ENCODE results near the gene TSPAN15.

The TSPAN15 gene

DNA sequence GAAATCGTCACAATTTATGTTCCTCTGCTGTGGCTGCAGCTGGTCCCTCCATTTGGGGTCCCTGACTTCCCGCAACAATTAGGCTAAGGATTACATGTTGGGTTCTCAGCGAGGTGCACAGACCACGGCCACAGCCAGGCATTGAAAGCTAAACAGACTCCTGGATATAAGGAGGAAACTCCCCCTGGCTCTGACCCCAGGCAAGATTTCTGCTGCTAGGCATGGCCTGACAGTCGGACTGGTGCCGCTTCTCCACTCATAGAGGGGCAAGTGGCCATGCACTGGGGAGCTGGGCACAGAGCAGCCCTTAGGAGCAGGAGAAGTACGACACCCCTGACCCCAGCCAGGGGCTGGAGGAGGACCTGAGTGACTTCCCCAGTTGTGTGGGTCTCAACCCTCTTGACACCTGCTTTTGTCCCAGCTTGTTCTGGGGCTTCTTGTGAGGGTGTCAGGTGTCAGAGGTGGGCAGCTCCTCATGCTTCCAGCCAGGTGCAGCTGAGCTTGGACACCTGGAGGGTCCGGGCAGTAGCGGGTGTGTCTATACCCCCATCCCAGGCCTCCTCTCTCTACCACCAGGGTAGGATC, 38.3 kb downstream of the TSPAN15 start:
- DNase-seq = no peak

DNA sequence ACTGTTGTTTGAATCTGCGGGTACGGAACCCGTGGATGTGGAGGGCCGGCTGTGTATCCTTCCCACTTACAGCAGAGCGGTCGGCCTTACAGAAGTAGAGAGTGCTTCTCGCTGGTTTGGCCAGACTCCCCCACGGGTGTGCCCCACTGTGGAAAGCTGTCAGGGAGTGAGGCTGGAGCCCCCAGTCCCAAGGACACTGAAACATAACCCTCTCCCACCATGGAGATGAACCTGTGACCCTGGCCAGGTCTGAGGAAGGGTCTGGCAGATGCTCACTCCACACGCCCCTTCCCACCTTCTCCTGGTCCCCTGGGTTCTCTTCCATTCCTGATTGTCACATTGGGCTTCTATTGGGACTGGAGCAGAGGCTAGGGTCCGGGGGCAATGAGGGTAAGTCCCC, 39.6 kb downstream of the TSPAN15 start:
- DNase-seq = no peak

DNA sequence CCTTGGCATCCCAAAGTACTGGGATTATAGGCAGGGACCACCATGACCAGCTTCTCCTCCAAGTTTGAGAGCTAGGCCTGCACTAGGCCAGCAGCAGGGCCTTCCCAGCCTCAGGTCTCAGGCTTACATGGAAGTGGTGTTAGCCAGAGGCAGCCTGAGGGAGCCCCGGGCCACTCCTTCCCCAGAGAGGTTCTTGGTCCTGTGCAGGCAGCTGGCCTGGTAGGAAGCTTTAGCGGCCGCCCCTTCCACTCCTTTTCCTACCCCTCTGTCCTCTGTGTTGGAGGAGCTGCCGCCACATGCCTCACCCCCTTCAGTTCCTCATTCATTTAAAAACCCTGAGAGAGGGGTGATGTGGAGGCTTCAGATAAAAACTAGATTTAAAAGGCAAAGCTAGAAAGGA, 40.3 kb downstream of the TSPAN15 start:
- no peak for DNase-seq

DNA sequence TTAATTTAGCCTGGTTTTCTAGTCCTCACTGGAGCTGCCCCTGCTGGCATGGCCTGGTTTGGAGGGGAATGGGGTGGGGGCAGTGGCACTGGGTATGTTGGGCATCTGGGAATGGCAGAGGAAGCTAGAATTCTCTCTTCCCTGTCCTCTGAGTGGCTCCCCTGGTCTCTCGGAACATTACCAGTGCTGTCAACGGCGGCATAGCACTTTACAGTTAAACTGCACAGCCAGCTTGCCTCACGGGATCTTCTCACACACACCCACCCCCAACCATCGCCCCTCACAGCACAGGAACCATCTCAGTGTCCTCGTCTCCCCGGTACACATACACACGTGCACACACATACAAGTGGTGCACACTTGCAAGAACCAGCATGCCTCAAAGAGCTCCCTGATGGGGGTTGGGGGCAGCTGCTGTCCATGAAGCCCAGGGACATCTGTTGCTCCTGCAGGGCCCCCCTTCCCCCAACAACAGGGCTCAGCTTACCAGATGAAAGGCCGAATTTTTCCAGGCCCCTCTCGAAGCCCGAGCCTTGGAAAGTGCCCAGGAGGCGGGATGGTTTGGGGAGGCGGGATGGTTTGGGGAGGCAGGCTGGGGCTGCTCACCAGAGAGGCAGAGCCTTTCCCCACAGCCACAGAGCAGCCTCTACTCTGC, 41.0 kb downstream of the TSPAN15 start:
- DNase-seq = no peak

DNA sequence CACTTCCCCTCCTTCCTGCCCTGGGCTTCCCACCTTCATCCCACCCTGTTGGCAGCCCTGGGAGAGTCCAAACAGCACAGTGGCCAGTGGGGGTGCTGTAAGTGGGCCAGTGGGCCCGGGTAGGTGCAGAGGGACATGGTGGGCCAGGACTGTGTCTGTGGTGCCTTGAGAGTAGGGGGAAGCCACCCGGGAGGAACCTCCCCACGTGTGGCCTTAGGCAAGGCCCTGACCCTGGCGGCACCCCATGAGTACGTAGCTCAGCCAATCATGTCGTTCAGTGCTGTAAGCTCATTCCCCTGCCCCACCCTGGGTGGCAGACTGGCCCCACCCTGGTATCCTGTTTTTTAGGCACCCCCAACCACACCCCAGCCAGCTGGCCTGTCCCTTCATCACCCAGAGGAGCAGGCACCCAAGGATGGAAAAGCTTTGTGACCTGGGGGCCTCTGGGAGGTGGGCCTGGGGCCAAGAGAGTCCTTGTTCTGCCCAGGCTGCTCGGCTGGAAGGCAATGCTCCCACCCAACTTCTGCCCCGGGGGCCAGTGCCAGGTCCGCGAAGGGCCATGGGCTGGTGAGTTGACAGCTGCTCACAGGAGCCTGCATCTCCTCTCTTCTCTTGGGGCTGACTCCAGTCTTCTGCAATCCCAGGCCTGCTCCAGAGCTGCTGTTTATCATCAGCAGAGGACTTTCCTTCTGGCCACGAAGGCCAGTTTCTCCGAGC, 41.6 kb downstream of the TSPAN15 start:
- DNase-seq = no peak

DNA sequence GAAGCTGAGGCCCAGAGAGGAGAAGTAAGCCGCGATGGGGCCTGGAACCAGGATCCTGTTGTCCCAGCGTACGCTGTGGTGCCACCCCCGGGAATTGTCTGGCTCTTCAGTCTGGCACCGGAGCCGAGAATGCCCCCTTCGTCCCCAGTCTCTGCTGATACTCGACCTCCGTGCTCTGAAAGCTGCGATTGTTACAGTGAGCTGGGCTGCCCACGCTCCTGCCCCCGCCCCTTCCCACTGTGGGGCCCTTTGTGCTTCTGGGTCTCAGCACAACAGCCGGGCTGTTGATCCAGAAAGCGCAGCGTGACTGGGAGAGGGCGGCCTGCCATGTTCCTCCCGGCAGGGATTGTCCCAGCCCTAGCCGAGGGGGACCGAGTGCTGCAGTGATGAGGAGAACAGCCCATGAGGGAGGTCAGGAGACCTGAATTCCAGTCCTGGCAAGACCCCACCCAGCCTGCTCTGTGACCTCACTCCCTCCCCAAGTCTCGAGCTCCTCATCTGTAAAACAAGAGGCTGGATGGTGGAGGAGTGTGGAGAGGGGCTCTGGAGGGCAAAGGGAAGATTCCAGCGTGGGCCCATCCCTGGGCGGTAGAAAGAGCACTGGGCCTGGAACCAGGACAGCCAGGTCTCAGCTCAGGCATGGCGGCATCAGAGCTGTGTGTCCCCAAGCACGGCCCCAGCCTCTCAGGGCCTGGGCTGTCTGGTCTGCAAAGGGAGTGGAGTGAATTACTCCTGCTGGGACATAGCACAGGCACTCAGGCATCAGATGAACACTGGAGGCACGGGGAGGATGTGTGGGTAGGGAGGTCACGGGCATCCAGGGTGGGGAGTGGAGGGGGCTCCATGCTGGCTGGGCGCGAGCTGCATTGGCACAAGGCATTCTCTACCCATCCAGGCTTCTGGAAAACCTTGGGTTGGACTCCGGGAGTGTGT, 43.6 kb downstream of the TSPAN15 start:
- no peak for DNase-seq

DNA sequence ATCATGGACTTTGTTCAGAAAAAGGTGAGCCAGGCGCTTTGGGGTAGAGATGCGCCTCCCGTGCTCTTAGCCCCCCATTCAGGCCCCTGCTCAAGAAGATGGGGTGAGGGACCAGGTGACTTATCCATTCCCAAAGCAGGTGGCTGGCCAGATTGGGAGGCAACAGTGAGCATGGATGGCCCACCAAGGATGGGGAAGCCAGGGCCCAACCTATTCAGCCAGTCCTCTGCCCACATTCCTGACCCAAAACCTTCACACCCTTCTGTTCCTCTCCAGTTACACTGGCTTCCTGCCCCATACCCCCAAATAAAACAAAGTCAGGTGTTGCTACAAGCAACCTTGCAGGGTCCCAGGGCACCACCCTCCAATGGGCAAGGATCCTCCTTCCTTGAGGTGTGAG, 44.4 kb downstream of the TSPAN15 start:
- no peak for DNase-seq

DNA sequence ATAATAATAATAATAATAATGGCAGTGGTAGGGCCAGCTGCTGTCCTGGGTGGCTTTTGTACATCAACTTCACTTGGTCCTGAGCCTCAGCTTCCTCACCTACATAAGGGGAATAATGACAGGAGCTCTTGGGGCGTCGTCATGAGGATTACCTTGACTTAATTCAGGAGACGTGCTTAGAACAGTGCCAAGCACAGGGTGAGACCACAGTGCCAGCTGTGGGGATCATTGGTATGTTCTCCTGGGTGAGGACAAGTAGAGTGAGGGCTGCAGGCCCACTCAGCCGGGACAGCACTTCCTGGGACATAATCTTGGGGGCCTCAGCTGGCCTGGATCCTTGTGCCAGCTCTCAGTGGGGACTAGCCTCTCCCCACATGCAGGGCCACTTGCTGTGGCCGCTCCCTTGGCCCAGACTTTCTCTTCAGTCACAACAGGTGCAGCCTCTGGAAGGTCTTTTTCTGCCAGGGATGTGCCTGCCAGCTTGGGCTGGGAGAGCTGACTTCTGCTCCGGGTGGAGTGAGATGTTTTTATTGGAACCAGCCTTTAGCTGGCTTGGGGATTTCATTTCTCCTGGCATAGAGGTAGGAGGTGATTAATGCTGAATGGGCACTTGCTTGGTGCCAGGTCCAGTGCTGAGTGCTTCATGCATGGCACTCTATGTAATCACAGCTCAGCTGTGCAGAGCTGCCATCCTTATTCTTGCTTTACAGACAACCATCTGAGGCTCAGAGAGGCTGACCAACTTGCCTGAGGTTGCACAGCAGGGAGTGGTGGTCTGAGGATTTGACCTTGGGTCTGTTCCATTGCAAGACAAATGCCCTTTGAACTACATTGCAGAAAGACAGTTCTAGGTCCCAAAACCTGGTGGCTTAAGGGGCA, 45.3 kb downstream of the TSPAN15 start:
- no peak for DNase-seq

DNA sequence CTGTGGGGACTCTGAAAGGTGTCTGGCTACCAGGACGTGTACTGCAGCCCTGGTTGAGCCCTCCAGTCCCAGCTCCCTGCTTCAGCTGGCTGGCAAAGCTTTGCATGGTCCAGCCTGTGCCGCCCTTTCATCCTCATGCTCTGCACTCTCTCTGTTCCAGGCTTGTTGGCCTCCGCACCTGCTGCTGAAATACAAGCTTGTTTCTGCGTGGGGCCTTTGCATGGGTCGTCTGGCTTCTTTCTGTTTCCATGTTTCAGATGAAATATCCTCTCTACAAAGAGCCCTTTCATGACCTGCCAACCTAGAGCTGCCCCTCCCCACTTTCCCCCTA, 45.9 kb downstream of the TSPAN15 start:
- no peak for DNase-seq

DNA sequence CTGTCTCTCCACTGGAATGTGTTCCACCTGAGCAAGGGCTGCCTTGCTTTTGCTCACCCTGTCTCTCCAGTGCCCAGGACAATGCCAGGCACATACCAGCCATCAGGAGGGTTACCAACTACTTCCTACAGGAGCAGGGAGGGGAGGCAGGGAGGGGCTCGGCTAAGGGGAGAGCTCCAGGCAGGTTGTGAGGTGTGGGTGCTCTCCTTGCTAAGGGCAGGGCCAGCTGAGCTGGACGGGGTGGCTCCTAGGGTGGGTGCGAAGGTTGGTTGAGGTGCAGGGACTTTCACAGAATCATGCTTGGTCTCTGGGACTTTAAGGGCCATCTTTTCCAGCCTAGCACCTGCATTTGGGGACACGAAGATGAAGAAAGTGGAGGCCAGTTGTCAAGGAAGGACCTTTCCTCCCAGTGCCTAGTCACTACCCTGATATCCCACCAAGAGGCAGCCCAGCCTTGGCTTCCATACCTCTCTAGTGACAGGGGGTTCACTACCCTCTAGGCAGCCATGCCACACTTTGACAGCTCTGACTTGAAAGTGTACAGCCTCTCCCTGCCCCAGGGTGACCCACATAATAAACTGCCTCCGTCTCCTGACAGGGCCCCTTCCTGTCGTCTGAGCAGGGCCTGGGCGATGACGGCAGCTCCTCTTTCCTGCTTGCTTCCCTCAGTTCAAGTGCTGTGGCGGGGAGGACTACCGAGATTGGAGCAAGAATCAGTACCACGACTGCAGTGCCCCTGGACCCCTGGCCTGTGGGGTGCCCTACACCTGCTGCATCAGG, 46.5 kb downstream of the TSPAN15 start:
- DNase-seq = no peak

DNA sequence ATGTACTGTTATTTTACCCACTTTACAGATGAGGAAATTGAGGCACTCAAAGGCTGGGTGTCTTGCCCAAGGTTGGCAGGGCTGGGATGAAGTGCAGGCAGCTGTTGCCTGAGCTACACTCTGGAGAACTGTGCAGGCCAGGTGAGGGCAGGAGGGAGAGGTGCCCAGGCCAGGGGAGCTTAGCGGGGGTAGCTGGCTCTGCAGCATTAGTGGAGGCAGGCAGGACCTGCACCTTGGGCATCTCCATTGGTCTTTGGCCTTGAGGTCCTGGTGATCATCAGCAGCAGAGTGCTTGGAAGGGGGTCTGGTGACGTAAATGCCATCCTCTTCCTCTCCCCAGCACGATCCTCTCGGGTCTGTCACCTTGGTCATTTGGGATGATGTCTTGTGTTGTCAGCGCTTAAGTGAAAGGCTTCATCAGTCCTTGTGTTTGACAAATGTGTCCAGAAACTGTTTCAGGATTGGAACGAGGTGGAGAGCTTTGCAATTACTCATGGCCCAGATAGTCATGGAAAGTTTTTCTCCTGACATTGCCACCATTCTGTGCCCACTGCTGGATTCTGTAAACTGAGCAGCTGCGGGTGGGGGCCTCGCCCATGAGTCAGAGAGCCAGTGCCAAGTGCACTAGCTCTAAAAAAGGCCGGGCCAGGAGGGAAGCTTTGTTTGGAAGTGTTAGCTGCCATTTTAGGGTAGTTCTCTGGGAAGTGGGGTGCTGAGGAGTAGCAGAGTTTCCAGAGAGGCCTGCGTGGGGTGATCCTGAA, 47.6 kb downstream of the TSPAN15 start:
- no peak for DNase-seq

DNA sequence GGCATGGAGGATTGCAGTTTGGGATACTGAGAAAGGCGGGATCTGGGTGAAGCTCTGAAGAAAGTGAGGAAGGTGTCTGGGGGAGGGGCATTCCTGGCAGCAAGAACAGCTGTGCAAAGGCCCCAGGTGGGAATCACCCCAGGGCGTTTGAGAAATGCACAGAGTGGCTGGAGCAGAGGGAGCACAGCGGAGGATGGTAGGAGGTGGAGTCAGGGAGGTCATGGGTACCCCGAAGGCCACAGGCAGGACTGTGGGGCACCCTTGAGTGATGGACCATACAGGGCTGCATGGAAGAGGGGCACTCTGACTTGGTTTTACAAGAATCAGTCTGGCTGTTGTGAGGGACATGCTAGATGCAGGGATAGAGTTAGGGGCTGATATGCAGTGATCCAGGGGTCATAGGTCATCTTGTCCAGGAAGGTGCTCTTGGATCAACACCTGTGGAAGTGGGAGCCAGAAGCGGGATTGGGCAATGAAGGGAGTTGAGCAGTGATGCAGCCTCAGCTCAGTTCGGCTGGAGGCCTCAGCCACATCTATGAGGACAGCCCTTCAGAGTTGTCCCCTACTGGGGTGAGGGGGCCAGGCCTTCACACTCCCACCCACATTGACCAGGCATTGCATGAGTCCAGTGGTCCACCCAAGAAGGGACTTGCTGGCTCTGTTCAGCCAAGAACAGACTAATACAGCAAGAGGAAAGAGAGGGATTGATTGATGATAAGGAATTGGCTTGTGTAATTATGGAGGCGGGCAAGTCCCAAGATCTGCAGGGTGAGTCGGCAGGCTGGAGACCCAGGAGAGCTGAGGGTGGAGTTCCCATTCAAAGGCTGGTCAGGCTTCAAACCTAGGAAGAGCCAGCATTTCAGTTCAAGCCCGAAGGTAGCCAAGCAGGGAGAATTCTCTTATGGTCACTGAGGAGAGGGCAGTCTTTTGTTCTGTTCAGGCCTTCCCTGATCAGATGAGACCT, 48.7 kb downstream of the TSPAN15 start:
- no peak for DNase-seq

DNA sequence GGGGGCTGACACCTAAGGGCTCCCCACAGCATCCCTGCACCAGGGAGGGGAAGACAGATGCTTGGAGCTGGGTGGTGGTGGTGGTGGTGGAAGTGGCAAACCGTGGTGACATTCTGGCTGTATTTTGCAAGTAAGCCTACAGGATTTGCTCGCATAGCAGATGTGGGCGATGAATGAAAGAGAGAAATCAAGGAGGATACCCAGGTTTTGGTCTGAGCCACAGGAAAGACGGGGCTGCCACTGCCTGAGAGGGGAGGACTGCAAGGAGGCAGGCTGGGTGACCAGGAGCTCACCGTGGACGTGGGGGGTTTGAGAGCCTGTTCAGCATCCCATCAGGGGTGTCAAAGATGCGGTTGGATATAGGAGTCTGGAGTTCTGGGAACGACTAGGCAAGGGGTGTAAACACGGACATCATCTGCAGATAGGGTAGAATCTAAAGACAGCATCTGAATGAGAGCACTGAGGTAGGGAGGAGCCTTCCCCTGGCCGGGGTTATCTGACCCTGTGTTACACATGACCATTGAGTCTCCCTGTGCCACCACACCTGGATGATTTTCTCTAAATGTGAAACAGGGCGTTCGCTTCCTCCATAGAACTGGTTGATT, 49.7 kb downstream of the TSPAN15 start:
- no peak for DNase-seq

DNA sequence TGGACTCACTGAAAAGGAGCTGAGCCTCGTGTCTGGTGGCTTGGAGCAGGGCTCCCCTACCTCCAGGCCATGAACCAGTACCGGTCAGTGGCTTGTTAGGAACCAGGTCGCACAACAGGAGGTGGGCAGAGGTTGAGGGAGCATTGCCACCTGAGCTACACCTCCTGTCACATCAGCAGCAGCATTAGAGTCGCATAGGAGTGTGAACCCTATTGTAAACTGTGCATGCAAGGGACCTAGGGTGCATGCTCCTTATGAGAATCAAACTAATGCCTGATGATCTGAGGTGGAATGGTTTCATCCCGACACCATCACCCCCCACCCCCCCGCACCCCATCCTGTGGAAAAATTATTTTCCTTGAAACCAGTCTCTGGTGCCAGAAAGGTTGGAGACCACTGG, 50.4 kb downstream of the TSPAN15 start:
- DNase-seq = no peak

DNA sequence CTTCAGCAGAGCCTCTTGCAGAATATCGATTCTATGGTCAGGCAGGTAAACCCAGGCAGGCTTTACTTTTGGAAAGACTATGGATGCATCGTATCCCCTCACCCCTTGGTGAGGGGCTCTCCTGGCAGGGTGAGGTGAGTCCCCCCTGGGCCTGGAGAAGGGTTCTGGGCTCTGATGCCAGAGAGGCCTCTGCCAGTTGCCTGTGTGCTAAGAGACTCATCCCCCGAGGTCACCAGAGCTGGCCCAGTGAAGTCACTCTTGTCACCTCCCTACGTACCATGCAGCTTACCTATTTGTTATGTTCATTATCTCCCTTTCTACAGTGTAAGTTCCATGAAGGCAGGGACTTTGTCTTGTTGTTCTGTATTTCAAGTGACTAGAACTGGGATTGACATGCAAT, 51.3 kb downstream of the TSPAN15 start:
- DNase-seq = no peak

DNA sequence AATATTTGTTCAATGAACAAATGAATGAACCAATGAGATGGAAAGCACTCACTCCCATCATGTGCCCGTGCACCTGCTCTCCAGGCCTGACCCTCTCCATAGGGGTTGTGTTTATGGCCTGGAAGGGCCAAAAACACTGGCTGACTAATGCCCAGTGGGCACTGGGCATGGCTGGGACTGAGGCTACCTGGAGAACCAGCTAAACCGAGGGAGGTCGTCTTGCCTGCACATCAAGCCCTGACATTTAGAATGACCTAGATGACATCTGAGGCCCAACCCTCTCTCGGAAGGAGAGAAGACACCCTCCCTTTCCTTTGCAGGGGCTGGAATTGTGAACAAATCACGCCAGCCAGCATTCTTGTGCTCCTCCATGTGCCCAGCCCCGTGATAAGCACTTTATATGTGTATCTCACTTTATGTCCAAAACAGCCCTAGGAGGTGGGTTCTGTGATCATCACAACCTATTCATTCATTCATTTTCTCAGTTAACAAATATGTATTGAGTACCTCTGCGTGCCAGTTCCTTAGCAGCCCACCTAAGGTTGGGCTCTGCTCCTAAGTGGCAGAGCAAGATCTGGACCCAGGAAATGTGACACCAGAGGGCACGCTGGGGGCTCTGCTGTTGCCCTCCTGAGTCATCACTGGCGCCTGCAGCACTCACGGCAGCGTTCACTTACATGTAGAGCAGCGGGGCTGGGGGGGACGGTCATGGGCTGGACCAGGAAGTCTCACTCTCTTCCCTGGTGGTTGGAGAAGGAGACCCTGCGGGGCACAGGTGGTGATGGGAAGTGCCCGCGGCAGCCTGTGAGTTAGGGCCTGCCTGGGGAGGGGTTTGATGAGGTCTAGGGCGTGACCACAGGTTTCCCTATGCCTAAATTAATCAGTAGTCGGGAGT, 52.0 kb downstream of the TSPAN15 start:
- no peak for DNase-seq

DNA sequence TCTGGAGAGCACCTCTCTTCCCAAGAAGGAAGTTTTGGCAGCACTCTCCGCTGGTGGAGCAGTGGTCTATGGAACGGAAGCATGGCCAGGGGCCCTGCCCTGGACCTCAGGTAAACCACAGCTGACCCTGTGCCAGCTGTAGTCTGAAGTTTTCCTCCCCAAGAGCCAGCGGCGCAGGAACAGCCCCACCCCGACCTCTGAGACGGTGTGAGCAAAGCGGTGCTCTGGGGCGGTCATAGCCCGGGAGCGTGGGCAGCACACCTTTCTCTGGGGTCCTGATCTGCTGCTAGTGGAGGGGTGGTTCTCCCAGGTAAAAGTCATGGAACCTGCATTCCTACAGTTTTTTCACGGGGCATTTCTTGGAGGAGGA, 52.6 kb downstream of the TSPAN15 start:
- DNase-seq = no peak

DNA sequence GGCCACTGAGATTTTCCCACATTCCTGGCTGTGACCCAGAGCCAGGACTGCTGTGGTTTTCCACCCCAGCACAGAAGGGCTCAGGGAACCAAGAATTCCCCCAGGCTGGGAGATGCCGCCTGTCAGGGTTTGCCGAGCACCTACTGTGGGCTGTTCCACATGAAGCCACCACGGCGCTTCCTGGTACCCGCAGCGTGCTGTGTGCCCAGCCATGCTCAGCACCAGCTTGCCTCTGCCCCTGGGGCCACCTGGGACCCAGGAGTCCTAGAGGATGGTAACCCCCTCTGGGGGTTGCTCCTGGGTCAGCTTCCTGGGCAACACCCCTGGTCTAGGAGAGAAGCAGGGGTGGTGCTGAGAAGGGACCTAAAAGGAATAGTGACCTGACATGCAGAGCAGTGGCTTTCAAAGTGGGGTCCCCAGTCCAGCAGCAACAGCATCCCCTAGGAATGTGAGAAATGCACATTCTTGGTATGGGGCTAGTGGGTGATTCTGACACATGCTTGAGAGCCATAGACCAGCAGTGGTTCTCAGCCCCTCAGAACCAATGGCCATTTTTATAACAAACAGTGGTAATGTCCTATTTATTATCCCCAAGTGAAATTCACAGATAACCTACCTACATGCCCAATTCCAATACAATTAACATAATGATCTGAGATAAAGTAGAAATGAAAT, 53.4 kb downstream of the TSPAN15 start:
- no peak for DNase-seq

Data from DMS79 treated with DMSO at 0.1 percent for 48 hours (cell line).